Anterior cingulate cortex (tissue), 58 donors: Measurements from ENCODE around the gene FCHO1.
"Not testable (repeated sequence)": the region's sequence is repeated elsewhere in the genome, so short reads cannot be mapped to it uniquely, and the experiment has no call there.

Experiments used
- DNase-seq, 58 donors: peaks; one replicate each; lab custom pipeline; 2025; lab: John Stamatoyannopoulos, UW

FCHO1 gene

DNA sequence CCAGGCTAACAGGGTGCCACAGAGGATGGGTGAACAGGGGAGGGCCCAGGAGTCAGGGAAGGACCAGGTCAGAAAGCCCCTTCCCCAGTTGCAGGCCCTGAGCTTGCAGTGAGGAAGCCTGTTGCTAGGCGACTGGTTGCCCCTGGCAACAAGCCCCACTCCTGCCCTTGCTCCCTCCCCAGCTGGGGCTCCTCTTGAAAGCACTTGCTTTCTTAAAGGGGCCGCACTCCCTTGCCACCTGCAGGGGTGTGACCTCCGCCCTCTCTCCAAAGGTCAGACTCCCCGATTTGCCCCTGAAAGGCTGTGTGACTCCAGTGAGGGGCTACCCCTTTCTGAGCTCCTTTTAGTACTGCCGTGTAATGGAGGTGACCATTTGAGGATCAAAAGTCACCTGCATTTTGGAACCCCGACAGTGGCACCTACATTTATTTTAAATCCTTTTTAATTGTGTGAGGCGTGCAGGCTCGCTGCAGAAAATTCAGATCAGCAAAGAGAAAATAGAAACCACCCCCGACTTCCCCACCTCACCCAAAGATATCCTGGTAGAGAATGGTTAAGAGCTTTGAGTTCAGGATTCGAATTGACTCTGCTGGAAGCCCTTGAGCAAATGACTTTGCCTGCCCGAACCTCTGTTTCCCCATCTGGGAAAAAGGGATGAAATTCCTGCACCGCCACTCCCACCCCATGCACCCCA is 4.8 kb downstream of the FCHO1 start:
- DNase-seq = peak in 55 of 58 donors; percentile 9 to 93 (median 75)

DNA sequence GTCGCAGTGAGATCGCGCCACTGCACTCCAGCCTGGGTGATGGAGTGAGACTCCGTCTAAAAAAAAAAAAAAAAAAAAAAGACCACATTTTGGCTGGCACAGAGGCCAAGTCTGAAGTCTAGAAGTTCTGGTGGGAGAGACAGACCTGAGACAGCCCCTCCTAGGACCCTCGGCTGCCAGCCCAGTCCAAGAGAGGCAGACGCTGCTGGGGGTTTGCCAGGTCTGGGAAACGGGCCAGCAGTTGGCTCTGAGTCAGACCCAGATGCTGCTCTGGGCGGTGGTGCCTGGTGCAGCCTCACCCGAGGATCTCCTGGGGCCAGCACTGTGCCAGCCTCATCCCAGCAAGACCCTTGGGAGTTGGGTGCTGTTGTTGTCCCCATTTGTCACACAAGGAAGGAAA is 5.8 kb downstream of the FCHO1 start:
- peak in 57 of 58 donors; percentile 22 to 99 (median 90) for DNase-seq

DNA sequence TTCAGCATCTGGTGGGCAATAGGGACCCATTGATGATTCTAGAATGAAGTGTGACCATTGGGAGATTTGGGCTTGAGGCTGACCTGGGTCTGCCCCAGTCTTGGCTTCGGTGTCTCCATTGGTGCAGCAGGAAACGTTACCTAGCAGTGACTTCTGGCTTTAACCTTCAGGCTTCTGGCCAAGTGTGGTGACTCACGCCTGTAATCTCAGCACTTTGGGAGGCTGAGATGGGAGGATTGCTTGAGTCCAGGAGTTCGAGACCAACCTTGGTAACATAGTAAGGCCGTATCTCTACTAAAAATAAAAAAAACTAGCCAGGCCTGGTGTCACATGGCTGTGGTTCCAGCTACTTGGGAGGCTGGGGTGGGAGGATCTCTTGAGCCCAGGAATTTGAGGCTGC is 7.2 kb downstream of the FCHO1 start:
- no peak for DNase-seq

DNA sequence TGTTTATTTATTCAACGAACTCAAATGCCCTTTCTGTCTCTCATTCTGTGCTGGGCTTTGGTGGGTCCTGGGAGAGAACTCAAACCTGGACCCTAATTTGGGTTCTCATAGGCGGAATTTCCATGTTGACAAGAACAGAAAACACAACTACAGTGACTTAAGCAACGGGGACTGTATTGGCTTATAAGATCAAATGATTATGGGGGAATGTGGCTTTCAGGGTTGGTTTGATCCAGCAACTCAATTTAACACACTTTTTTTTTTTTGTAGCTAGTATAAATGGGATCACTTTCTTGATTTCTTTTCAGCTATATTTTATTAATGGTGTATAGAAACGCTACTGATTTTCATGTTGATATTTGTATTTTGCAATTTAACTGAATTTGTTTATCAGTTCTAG is 9.9 kb downstream of the FCHO1 start:
- no peak for DNase-seq

DNA sequence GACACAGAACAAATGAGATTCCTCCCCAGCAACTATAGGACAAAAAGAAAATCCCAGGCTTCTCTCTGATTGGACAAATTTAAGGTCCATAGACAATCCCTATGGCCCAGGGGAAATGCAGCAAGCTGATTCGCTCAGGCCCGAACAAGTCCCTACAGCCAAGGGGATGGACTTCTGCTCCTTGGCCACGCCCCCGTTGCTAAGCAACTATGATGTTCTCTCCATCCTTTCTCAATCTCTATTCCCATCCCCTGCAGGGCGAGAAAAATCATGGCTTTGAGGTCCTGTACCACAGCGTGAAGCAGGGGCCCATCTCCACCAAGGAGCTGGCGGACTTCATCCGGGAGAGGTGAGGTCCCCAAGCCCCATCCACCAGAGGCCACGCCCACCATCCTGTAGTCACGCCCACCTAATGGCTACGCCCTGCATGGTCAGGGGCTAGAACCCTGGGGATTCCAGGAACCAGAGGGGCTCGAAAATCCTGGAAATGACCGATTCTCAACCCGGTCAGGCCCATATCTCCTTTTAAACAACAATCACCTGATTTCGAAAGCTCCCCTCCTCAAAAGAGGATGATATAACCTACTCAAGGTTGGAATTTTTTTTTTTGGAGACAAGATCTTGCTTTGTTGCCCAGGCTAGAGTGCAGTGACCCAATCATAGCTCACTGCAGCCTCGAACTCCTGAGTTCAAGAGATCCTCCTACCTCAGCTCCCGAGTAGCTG is 11.4 kb downstream of the FCHO1 start:
- DNase-seq = peak in 37 of 58 donors; percentile 7 to 64 (median 38)

DNA sequence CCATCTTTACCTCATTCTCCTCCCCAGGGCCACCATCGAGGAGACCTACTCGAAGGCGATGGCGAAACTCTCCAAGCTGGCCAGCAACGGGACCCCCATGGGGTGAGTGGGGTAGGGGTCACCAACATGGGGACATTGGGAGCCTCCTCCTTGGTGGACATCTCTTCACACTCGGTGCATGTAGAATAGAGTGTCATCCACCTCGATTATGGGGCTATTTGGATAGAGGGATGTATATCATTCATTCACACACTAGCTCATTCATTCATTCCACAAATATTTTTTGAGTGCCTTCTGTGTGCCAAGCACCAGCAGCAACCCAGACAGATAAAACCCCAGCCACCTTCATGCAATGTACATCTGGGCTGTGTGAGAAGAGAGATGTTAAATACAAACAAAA is 13.1 kb downstream of the FCHO1 start:
- DNase-seq = no peak

DNA sequence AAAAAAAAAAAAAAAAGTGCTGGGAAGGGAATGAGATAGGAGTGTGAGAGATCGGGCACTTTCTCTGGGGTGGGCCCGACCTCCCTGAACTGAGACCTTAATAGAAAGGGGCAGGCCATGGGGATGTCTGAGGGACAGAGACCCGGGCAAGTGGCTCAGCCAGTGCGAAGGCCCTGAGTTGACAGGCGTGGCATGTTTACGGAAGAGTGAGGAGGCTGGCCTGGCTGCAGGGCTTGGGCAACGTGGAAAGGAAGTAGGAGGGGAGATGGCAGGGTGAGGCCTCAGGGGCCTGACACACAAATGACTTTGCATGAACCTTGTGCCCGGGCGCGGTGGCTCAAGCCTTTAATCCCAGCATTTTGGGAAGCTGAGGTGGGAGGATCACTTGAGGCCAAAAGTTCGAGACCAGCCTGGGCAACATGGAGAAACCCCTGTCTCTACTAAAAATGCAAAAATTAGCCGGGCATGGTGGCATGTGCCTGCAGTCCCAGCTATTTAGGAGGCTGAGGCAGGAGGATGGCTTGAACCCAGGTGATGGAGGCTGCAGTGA is 13.9 kb downstream of the FCHO1 start:
- peak in 17 of 58 donors; percentile 5 to 56 (median 17) for DNase-seq

DNA sequence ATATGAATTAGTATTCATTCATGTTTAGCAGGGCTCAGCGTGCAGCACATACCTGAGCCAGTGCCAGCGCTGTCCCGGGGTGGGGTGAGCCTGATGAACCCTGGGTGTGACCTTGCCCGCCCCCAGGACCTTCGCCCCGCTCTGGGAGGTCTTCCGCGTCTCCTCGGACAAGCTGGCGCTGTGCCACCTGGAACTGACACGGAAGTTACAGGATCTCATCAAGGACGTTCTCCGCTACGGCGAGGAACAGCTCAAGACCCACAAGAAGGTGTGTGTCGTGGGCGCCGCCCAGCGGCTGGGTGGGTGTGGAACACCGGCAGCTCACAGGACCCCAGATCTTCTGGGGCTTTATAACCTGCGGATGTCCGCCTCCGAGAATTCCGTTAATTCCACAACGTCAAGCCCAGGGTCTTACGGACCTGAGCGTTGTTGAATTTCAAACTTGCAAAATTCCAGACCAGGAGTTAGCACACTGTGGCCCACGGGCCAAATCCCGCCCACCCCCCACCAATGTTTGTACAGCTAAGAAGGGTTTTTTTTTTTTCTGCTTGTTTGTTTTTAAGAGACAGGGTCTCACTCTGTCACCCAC is 15.4 kb downstream of the FCHO1 start:
- DNase-seq = peak in 51 of 58 donors; percentile 7 to 76 (median 47)

DNA sequence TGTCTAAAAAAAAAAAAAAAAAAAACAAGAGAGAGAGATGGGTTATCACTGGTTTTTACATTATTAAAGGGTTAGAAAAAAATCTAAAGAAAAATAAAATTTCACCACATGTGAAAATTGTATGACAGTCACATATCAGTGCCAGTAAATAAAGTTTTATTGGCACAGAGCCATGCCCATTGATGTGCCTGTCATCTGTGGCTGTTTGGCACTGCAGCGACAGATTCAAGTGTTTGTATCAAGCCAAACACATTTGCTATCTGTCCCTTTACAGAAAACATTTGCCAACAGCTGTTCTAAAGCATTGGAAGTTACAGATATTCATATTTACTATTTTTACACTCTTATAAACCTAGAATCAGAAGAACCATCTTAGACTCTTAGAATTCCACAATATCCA is 16.3 kb downstream of the FCHO1 start:
- no peak for DNase-seq

DNA sequence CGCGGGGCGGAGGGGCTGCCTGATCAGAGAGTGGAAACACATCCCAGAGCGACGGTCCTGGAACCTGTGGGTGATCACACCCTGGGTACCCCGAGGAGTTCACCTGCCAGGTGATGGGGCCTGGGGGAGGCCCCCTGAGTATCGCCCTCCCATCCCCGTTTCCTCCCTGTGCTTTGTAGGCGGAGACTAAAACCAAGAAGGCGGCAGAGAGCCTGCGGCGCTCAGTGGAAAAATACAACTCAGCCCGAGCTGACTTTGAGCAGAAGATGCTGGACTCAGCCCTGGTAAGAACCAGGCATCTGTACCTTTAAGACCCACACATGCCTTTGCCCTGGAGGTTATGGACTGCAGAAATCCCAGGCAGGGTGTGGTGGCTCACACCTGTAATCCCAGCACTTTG is 19.3 kb downstream of the FCHO1 start:
- DNase-seq = no peak

DNA sequence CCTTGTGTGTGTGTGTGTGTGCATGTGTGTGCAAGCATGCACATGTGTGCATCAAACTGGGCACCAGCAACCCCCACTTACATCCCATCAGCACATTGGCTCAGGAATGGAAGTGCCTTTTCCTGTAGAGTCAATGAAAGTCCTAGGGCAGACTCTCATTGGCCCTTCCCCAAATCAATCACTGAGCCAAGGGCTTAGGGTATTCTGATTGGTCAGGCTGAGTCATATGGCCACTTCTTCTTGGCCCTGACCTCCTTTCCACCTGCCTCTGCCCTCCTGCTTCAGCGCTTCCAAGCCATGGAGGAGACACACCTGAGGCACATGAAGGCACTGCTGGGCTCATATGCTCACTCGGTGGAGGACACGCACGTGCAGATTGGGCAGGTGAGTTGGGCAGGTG is 20.9 kb downstream of the FCHO1 start:
- DNase-seq = no peak

DNA sequence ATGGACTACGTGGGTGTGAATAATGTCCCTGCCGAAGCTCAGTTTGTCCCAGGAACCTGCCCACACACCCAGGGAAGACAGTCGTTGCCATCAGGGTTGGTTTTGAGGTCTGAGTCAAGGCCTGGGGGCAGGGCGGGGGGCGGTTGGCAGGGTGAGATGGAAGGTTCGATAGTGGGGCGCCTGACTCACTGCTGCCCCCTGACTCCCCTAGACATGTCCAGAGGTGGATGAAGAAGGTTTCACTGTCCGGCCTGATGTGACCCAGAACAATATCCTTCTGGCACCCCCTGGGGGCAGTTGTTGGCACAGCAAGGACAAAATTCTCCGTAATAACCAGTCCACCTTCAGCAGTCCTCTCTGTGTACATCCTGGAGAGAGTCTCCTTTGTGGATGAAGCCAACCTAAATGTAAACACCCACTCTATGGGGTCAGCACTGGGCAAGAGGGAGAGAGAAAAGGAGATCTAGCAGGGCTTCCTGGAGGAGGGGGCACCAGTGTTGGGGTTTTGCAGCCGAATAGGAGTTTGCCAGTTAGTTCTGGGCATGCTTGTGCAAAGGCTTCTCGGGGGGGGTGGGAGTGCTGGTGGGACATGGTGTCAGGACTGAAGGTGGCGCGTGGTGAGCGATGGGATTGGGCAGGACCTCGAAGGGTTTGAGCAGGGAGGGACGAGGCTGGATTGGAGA is 24.1 kb downstream of the FCHO1 start:
- peak in 6 of 58 donors; percentile 2 to 28 (median 12) for DNase-seq

DNA sequence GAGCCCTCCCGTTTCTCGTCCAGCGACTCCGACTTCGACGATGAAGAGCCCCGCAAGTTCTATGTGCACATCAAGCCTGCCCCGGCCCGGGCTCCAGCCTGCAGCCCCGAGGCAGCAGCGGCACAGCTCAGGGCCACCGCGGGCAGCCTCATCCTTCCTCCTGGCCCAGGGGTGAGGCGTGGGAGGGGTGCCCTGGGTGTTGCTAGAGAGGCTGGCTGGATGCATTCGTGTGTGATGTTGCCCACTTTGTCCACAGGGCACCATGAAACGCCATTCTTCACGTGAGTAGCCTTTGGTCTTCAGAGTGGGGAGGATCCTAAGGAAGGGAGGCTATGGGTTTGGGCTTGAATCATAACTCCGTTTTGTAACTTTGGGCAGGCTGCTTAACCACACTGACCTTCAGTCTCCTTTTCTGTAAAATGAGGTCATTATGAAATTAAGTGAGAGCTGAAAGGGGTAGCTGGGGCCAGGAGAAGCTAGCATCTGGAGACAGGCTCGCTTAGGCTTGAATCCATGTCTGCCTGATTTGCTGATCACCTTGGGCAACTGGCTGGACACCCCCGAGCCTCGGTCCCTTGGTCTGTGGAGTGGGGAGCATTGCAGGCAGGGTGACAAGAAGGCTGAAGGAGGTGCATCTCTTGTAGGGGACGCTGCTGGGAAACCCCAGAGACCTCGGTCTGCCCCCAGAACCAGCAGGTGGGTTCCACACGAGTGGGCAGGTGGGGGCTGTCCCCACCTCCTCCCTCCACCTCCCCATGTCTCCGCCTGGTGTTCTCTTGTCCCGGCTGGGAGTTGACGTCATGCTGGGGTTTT is 24.9 kb downstream of the FCHO1 start:
- no peak for DNase-seq

DNA sequence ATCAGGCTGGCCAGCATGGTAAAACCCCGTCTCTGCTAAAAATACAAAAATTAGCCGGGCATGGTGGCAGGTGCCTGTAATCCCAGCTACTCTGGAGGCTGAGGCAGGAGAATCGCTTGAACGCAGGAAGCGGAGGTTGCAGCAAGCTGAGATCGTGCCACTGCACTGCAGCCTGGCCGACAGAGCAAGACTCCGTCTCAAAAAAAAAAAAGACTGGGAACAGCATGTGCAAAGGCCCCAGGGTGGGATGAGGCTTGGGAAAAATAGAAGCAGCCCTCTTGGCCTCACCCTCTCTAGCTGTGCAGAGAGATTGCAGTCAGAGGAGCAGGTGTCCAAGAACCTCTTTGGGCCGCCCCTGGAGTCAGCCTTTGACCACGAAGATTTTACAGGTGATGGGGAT is 26.6 kb downstream of the FCHO1 start:
- not testable (repeated sequence) for DNase-seq

DNA sequence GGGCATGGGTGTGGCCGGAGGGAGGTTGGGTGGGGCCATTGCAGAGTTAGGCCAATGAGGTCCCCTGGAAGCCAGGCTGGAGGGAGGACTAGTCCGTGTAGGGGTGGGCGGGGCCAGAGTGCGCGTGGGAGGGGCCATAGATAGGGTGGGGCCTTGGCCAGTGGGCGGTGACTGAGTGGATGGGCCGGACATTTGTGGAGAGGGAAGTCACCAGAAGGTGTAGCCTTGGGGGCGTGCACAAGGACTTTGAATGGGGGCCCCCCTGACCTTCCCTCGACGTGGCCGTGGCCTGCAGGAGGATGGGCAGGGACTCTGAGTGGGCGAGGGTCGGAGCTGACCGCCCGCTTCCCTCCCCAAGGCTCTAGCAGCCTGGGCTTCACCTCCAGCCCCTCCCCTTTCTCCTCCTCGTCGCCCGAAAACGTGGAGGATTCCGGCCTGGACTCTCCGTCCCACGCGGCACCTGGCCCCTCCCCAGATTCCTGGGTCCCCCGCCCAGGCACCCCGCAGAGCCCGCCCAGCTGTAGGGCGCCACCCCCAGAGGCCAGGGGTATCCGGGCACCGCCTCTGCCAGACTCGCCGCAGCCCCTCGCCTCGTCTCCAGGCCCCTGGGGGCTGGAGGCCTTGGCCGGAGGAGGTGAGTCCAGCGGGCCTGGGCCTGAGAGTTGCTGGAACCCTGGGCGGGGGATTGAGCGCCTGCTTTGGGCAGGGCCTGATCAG is 27.1 kb downstream of the FCHO1 start:
- peak in 14 of 58 donors; percentile 5 to 42 (median 17) for DNase-seq

DNA sequence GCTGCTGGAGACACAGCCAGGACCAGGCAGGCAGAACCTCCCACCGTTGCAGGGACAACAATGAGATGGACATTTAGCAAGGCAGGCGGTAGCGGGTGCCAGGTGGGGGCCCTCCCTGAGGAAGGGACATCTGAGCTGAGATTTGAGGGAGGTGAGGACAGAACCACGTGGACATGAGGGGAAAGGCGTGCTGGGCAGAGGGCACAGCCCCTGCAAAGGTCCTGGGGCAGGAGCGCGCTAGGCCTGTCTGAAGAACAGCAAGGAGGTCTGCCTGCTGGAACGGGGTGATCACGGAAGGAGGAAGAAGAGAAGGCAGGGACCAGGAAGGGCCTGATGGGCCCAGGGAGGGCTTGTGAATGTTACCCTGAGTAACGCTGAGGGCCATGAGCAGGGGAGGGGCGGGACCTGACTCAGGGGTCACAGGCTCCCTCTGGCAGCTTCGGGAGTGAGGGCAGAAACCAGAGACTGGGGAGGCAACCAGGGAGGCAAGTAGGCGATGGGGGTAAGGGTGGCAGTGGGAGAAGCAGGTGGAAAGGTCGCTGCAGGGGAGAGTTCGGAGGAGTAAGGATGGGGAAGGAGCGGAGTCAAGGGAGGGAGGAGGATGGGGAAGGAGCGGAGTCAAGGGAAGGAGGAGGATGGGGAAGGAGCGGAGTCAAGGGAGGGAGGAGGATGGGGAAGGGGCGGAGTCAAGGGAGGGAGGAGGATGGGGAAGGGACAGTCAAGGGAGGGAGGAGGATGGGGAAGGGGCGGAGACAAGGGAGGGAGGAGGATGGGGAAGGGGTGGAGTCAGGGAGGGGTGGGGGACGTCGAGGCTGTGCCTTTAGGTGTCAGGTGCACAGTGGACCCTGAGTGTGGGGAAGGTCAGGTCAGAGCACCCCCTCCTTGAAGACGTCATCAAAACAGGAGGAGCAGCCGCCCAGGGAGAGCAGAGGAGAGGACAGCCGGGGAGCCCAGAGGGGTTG is 28.0 kb downstream of the FCHO1 start:
- peak in 34 of 58 donors; percentile 6 to 63 (median 30) for DNase-seq

DNA sequence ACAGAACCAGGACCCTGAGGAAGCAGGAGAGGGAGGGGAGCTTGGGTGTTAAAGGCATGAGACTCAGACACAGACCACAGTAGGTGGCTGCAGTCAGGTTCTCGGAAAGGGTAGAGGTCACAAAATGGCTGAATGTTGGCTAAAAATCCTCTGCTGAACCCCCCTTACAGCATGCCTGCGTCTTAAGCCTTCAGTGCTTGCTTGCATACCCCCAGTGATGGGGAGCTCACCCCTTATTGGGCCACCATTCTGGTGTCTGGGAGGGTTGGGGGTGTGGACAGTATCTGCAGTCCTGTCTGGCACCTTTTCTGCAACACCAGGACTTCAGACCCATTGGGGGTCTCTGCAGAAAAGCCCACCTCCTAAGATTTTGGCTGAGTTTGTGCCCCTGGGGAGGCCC is 29.5 kb downstream of the FCHO1 start:
- no peak for DNase-seq

DNA sequence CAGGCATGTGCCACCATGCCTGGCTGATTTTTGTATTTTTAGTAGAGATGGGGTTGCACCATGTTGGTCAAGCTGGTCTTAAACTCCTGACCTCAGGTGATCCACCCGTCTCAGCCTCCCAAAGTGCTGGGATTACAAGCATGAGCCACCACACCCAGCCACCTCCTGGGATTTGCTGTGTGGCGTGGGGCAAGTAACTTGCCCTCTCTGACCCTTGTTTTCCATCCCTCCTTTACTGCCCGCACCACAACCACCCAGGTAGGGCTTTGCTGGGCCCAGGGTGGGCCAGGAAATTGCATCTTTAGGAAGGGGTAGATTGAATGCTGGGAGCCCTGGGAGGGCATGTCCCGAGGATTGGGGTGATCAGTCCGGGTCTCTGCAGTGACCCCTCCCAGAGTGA is 32.4 kb downstream of the FCHO1 start:
- DNase-seq = not testable (repeated sequence)
